NCI-H345 treated with DMSO at 0.1 percent for 48 hours (cell line): ENCODE data around the gene FLT3.
"Not testable (repeated sequence)": the region's sequence is repeated elsewhere in the genome, so short reads cannot be mapped to it uniquely, and the experiment has no call there.

Experiments
- DNase-seq: peaks from one replicate; lab custom pipeline; 2025; ENCODE audit not compliant: unreplicated experiment; lab: John Stamatoyannopoulos, UW

Gene FLT3

DNA sequence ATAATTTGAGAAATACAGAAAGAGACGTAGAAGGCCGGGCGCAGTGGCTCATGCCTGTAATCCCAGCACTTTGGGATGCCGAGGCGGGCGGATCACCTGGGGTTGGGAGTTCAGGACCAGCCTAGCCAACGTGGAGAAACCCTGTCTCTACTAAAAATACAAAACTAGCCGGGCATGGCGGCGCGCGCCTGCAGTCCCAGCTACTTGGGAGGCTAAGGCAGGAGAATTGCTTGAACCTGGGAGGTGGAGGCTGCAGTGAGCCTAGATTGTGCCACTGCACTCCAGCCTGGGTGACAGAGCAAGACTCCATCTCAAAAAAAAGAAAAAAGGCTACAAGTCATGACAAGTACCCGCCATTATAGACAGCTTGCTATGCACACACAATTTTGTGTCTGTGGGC, 95.4 kb downstream of the FLT3 start:
- not testable (repeated sequence) for DNase-seq

DNA sequence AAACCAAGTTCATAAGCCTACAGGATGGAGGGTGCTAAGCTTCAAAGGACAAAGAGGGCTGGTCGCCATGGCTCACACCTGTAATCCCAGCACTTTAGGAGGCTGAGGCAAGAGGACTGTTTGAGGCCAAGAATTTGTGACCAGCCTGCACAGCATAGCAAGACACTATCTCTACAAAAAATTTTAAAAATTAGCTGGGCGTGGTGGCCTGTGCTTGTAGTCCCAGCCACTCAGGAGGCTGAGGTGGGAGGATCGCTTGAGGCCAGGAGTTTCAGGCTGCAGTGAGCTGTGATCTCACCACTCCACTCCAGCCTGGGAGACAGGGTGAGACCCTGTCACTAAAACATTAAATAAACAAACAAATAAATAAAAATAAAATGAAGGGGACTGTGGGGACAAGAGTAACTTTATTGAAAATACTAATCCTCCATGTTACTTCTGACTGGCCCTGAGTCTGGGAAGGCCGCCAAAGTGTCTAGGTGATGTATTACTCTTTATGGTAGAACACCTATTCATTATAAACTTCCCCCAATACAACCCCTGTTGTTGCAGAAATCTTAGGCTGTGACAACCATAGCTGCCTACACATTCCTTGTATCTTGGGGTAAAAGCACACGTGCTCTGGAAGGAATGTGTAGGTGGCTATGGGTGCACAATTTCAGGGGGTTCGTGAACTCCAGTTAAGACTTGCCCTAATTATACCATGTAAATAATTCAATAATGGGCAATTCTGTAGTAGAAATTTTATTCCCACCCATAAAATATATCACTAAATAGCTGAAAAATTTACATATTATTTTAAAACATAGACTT, 97.3 kb downstream of the FLT3 start:
- DNase-seq: no peak

DNA sequence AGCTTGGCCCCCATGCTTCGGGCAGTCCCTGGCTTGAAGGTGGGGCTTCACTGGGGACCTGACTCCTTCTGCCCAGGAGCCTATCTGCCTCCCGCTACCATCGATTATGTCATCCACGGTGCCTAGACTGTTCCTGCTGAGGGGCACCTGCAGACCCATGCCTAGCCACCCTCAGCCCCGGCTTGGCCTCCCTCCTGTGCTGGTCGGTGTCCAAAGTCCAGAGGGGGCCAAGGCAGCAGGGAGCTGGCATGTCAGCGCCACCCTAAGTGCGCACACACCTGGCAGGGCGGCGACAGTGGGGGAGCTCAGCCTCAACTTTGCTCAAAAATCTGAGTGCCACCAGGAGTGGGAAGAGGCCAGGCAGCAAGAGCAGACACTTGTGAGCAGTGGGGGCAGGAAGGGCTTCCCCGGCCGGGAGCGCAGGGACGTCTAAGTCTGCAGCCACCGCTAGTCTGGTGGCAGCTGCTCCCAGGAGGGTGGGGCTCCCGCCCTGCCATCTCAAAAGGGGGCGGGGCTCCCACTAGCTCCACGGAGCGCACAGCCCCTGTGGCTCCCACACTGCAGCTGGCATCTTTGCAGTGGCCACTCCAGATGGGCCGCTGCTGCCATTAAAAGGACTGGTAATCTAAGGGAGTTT, 98.4 kb downstream of the FLT3 start:
- DNase-seq: no peak

DNA sequence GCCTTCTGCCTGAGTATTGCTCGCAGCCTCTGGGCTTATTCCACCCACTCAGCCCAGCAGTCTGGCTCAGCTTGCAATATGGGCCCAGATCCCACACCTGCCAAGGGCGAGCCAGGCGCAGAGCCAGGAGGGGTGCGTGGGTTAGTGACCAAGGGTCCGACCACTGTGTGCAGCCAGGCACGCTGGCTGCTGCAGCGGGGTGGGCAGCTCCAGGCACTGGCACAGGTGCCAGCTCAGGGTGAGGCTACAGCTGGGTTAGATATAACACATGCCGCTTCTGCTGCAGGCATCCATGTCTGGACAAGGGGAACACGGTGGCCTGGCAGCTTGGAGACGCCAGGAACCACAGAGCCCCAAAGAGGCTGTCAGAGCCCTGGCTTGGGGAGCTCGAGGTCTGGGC, 99.3 kb downstream of the FLT3 start:
- no peak for DNase-seq

DNA sequence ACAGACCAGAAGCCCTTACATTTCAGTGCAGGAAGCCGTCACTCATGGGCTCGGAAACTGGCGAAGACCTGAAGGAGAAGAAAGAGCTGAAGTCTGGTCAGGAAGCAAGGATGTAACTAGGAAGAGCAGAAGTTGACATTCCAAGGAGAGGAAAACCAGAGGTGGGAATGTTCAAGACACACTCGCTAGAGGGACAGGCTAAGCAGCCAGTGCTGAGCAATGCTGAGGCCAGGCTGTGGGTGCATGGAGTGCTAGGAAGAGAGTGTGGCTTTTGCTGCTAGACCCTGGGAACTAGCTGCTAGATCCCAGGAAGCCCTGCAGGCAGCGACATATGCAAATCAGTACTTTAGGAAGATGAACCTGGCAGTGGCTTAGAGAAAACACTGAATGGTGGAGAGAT, 99.8 kb downstream of the FLT3 start:
- DNase-seq: no peak

DNA sequence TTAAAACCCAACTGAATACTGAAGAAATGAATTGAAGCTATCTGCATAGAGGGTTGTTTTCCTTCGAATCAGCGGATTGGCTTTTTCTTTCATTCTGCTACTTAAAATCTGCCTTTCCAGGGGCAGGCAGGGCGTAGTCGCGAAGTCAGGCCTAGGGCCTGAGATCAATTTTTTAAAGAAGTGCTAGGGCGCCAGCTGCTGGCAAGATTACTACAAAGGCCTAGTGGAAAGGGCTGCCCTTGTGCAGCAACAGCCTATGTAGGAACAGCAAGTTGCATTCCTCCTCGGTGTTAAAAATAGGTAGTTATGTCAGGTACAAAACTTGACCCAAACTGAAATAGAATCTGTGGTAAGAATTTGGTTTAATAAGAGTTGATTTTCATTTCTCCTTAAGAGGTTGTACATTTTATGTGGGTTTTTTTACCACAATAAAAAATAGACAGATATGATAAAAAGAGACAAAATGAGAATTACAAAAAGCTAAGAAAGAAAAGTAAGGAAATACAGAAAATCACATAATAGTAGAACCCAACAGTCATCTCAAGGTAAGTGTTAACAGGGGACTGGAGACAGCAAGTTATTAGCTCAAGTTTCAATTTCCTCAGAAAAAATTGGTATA, 102.4 kb downstream of the FLT3 start:
- peak; percentile 11 for DNase-seq

DNA sequence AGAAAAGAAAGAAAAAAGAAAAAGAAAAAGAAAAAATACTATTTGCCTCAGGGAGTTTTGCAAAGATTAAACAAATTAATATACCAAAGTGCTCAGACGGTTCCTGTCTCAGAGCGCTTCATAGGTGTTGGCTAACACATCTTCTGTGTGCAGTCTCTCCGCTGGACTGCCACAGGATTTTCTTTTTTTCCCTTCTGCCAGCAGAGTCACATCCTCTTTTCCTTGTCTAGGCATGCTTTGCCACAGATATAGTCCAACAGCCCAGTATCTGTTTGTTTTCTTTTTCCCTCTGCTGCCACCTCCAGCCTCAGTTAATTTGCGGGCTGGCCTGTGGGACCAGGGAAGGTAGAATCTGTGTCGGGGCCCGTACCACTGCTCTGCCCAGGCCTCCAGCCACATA, 108.5 kb downstream of the FLT3 start:
- no peak for DNase-seq

DNA sequence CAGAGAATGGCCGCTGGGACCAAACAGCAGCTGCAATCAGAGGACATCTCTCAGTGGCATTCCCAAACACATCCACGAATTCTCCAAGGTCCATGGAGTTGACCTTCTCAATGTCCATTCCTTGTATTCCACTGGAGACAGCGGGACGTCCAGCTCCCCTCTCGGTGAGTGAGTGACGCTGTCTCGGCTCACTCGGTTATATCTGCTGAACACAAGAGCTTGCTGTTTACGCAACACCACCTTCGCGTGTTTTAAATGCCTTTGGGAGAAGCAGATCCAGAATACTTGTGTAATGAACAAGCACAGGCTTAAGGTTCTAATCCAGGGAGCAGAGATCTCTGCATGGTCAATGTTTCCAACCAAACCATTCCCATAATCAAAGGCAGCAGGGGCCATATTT, 111.9 kb downstream of the FLT3 start, which contains the start of gene URAD:
URAD (minus strand) TSS at position 174 of the 400 bp plus-strand sequence; CDS start at position 118, 56 bp downstream.
- no peak for DNase-seq

DNA sequence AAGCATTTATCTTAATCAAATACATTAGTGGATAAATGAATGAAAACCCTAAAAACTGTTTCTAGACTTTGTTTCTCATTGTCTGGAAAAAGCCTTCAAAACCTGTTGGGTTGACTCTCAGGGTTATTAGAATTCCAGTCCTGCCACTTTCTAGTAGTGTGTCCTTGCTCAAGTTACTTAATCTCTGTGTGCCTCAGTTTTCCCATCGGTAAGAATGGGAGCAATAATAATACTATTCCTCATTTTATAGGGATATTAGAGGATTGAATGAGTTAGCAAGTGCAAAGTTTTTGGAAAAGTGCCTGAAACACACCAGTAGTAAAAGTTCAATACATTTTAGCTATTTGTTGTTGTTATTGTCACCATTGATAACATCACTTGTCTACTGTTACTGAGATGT, 114.8 kb downstream of the FLT3 start:
- no peak for DNase-seq

DNA sequence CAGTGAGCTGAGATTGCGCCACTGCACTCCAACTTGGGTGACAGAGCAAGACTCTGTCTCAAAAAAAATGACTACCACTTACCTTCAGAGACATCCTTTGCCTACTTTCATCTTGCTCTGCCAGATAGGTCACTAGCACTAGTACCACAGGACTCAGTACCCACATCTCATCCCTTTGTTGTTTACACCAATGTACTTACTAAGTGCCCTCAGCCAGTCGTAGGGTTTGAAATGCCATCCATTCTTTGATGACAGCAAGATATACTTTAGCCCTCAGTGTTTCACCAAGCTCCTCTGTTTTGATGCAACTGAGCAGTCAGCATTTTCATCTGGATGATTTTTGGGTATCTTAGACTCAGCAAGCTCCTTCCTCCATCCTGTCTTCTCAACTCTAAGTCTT, 118.0 kb downstream of the FLT3 start:
- DNase-seq: no peak

DNA sequence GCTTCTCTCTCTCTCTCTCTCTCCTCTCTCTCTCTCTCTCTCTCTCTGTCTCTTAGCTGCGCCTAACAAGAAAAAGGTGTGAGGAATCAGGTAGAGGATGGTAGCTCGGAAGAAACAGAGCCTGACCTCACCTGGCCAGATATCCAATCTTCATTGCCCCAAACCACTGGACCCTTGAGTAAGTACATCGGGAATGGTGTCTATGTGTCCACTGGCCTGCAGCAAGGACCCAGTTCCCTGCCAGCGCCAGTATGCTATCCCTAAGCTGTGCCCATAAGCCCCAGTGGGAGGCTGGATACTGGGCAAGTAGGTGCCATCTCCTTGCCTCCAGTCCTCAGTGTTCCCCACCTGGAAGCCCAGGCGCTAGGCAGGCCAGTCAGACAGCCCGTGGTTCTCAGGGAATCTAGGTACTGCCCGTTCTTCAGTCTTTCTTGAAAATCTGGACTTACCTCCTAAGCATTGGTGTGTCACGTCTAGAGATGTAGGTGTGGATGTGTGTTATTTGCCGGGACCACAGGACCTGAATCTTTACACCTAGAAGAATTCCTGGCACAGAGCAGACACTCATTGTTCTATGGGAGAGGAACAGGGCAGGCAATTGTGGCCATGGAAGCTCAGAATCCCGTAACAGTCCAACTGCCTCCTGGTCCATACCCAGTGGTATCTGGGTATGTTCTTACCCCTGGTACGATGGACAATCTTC, 119.2 kb downstream of the FLT3 start:
- no peak for DNase-seq

DNA sequence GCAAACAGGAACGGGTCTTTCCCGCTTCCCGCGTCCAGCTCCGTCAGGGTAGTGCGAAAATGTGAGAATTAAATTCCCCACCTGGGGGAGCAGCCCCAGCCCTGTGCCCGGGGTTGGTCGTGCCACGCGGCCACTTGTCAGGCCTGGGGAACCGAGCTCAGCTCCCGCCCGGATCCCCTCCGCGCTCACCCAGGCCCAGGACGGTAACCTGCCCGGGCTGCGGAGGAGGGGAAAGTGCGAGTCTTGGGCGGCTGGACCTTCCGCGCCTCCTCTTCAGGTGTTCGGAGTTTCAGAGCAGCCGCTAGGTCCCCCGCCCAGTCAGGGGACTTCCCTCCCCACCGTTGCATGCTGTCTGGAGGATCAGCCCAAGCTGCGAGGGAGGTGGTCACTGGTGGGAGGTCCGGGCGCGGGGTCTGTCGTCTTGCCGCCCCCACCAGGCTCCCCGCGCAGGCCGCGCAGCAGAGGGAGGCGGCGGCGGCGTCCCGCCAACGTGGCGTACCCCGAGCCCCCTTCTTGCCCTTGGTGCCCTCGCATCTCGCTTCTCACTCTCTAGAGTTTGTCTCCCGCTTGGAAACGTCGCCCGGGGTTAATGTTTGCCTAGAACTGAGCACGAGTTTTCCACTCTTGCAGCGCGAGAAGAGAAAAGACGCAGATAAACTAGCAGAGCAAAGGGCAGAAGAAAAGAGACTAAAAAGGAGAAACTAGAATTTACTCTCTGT, 119.9 kb downstream of the FLT3 start:
- no peak for DNase-seq

DNA sequence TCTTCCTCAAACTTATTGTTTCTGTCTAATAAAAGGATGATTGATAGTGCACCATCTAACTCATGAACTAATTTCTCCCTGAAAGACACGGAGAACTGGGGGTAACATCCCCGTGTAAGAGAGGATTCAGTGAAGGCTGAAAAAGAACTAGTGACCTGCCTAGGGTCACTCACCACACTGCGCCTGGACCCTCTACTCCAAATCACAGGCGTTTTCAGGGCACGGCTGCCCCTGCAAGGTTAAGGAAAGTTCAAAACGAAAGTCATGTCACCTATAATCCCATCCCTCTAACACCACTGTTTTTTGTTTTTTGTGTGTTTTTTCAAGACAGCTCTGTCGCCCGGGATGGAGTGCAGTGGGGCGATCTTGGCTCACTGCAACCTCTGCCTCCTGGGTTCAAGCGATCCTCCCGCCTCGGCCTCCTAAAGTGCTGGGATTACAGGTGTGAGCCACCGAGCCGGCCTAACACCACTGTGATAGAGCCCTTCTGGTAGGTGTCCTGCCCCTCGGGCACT, 120.6 kb downstream of the FLT3 start:
- no peak for DNase-seq

DNA sequence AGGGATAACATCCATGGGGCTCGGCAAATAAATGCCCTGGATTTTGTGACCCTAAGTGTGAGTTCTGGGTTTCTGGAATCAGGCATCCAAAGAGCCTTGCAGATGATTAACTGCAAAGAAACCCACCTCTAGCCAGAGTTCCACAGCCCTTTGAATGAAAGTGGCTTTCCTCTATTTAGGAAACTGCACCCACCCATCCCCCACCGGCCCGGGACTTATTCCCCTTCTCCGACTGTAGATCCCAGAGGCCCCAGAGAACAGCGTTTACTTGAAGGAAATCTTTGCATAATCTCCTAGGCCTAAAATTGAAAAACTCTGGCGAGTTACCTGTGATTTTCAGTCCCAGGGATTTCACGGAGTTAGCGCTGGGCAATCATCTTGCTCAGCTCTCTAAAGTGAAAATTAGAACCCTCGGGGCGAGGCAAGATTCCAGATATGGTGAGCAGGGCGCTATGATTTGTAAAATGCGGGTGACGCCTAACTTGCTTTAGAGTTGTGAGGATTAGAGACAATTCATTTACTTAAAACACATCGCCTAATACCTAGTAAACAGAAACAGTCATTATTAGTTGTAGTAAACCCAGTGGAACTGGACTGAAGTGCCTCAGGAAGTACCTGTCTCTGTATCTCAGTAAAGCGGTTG, 121.3 kb downstream of the FLT3 start:
- DNase-seq: no peak

DNA sequence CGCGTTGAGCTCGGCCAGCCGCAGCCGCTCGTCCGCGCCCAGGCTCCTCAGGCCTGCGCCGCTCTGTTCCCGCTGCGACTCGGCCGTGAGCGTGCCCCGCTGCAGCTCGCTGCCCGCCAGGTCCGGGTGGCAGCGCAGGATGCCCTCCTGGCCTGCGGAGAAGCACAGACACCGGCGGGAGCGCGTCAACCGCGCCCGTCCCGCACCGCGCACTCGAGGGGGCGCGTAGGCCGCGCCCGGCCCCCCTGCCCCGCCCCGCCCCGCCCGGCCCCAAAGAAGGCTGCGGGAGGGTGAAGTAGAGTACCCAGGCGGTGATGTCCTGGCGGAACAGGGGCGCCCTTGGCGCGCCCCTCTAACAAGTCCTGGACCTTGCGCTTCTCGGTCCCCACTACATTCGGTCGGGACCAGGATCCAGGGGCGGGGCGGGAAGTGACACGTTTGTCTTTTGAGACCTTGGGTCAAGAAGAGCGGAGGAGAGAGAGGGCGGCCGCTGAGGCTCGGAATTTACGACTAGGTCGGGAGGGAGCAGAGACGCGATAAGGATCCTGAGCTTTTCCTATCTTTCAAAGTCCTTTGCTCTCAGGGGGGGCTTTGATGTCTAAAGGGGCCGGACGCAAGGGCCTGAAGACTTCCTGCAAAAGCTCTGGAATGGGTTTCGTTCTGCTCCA, 121.9 kb downstream of the FLT3 start:
- no peak for DNase-seq

DNA sequence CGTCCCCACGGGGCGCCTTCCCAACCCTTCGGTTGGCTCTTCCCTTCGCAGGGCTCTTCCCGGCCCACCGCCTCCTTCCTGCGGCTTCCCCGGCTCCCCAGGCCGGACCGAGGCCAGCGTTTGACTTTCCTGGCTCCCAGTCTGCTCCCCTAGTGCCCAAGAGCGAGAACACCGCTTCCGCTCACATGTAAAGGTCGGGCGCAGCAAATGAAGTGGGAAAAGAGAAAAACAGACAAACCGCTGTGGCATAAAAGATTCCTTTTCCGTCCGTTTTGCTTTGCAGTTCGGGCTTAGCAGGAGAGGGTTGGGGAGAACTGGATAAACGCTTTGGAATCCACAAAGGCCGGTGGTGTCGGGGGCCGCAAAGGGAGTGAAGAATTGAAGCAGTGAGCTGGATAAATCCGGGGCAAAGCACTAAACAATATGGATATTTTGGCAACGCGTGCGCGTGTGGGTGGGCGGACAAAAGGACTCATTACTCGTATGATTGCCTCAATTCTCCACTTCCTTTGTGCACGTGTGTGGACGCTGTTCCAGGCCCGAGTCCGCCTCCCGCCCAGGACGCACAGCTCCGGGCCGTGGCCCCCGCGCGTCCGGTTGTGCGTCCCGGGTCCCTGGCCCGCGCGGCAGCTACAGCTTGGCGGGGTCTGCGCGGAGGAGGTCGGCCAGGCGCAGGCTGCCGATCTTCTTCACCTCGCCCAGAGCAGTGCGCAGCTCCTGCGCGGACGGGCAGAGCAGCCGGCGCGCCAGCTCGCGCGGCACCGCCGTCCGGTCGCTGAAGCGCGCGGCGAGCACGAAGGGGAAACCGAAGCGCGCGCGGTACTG, 122.7 kb downstream of the FLT3 start:
- DNase-seq: no peak

DNA sequence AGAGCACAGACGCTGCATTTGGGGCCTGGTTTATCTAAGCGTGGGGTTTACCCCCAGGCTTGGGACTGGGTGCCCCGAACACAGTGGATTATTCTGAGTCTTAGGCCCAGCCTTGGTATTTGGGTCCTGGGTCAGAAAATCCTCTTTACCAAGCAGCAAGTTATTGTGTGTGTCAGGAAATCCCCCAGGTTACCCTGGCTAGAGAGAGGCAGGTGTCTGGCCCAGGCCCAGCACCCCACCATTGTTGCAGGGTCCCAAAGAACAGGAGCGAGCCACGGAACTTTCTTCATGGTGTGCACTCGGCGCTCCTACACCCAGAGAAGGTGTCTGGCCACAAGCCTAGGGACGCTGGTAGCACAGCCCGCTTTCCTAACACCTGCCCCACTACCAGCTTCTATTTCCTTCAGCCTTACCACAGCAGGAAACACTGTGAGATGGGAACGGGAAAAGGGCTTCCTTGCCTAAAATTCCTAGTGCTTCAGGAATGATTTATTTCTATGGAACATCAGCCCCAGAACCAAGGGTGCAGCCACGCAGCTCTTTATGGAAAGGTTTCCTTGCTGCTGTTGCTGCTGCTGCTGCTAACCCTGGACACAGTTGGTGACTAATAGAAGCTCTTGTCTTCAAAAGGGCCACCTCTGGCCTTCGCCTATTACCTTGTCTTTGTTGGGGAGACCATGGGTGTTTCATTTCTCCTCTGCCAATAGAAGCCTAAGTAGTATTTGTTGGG, 123.8 kb downstream of the FLT3 start:
- no peak for DNase-seq
